Neural cell (in vitro differentiated cells): ENCODE data around the gene SLC20A1.

Experiments used
- CTCF ChIP-seq: fragments of 450-650 bp; IDR thresholded peaks from 2 replicates; pipeline ENCODE4 v1.5.1; 2014; ENCODE audit warnings: antibody characterized with exemption, mild to moderate bottlenecking, moderate library complexity; ENCODE audit not compliant: poor library complexity, severe bottlenecking
- EP300 ChIP-seq: fragments of 450-650 bp; conservative IDR thresholded peaks from 2 replicates; pipeline ENCODE4 v1.6.1; 2014; ENCODE audit warnings: antibody characterized with exemption, mild to moderate bottlenecking, moderate library complexity; ENCODE audit not compliant: poor library complexity, severe bottlenecking
- EZH2 ChIP-seq: fragments of 200-600, 300-800 bp; shearing (Covaris generic), sonication (generic); IDR thresholded peaks from 2 replicates; pipeline ENCODE4 v1.6.1; 2014; ENCODE audit warnings: antibody characterized with exemption, low read length, borderline replicate concordance, mild to moderate bottlenecking; ENCODE audit not compliant: insufficient read depth, poor library complexity, severe bottlenecking
- MXI1 ChIP-seq: fragments of 450-650 bp; conservative IDR thresholded peaks from 2 replicates; pipeline ENCODE4 v1.6.1; 2014; ENCODE audit warnings: antibody characterized with exemption, mild to moderate bottlenecking; ENCODE audit not compliant: poor library complexity, severe bottlenecking
- POLR2AphosphoS5 ChIP-seq: IDR thresholded peaks from 2 replicates; pipeline ENCODE4 v1.6.1; 2012
- RAD21 ChIP-seq: fragments of 450-650 bp; conservative IDR thresholded peaks from 2 replicates; pipeline ENCODE4 v1.6.1; 2014; ENCODE audit warnings: antibody characterized with exemption, mild to moderate bottlenecking, moderate library complexity
- TAF1 ChIP-seq: IDR thresholded peaks from 2 replicates; pipeline ENCODE4 v1.6.1; 2012; ENCODE audit warnings: low read depth

GRCh38 chr2:112644933-112645309, 818 bp upstream of the SLC20A1 start:
- TF ChIP-seq CTCF (no peak), EP300 (no peak), EZH2 (no peak), POLR2AphosphoS5 (no peak), RAD21 (no peak), TAF1 (no peak), MXI1 (no peak)
